Measurements from ENCODE around the gene PPM1H.

Gene PPM1H

DNA sequence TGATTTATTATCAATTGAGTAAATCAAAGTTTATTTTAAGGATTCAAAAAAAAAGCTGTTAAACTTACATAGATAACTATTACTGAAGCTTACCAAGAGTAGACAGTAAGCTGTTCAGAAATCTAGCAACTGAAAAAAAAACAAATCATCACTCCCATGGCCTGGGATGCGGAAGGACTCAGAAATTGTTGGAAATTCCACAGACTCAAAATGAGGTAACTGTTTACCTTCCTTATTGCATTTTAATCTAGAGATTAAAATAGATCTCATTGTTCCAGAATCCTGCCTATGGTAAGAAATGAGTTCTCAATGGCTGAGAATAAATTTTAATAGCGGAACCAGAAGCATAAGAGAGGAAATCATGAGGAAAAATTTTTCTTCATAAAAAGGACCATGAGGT, 87.2 kb downstream of the PPM1H start:
- TF ChIP-seq, protein P1, sequence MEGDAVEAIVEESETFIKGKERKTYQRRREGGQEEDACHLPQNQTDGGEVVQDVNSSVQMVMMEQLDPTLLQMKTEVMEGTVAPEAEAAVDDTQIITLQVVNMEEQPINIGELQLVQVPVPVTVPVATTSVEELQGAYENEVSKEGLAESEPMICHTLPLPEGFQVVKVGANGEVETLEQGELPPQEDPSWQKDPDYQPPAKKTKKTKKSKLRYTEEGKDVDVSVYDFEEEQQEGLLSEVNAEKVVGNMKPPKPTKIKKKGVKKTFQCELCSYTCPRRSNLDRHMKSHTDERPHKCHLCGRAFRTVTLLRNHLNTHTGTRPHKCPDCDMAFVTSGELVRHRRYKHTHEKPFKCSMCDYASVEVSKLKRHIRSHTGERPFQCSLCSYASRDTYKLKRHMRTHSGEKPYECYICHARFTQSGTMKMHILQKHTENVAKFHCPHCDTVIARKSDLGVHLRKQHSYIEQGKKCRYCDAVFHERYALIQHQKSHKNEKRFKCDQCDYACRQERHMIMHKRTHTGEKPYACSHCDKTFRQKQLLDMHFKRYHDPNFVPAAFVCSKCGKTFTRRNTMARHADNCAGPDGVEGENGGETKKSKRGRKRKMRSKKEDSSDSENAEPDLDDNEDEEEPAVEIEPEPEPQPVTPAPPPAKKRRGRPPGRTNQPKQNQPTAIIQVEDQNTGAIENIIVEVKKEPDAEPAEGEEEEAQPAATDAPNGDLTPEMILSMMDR (IDR thresholded peaks at IDR 0.05; ENCODE audit: borderline replicate concordance, insufficient read depth, low read depth, low read length): no peak
- no peak overlapping the region for H3K4me3 ChIP-seq (ENCODE audit: low read depth, low read length)

DNA sequence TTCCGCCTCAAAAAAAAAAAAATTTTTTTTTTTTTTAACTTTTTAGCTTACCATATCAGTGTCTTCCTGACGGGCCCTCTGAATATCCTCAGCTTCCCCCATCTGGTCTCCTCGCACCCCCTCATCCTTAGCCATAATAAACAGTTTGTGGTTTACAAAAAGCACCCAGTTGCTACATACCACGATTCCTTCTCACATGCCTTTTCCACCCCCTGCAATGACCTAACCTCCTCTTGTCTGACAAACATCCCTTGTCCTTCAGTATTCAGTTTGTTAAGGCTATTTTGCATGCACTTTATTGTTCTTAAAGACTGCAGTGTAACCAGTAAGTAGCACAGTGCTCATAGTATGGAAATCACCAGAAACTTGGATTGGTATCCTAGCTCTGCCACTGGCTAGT, 88.5 kb downstream of the PPM1H start:
- no peak overlapping the region for H3K4me3 ChIP-seq (ENCODE audit: low read depth, low read length)
- TF ChIP-seq, protein P1 (IDR thresholded peaks at IDR 0.05; ENCODE audit: borderline replicate concordance, insufficient read depth, low read depth, low read length): no peak

DNA sequence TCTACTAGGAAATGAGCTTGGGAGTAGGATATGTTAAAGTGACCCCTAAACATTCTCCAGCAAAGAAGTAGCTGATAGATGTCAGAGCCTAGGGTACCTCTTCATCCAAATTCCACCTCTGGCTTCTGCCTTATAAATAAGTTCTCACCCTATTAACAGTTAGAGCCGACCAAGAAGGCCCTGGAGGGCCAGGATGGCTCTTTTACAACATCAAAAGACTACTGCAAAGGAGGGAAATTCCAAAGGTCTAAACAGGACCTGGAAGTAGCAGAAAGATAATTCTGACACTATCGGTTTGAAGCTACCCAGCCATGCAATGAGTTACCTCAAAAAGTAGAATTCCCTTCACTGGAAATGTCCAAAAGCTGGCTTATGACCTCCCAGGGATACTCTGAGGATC, 90.0 kb downstream of the PPM1H start:
- H3K4me3 ChIP-seq (ENCODE audit: low read depth, low read length): no peak overlapping the region
- TF ChIP-seq, protein P1 (IDR thresholded peaks at IDR 0.05; ENCODE audit: borderline replicate concordance, insufficient read depth, low read depth, low read length): no peak

GRCh38 chr12:62843716-62844115, 91.2 kb downstream of the PPM1H start:
- TF ChIP-seq, protein P1 (IDR thresholded peaks at IDR 0.05; ENCODE audit: borderline replicate concordance, insufficient read depth, low read depth, low read length): no peak
- H3K4me3 ChIP-seq (ENCODE audit: low read depth, low read length): no peak overlapping the region

- TF ChIP-seq, protein P1 (IDR thresholded peaks at IDR 0.05; ENCODE audit: borderline replicate concordance, insufficient read depth, low read depth, low read length): no peak
- H3K4me3 ChIP-seq (ENCODE audit: low read depth, low read length): no peak overlapping the region
Measured at GRCh38 chr12:62841846-62842245, 93.1 kb downstream of the PPM1H start.

DNA sequence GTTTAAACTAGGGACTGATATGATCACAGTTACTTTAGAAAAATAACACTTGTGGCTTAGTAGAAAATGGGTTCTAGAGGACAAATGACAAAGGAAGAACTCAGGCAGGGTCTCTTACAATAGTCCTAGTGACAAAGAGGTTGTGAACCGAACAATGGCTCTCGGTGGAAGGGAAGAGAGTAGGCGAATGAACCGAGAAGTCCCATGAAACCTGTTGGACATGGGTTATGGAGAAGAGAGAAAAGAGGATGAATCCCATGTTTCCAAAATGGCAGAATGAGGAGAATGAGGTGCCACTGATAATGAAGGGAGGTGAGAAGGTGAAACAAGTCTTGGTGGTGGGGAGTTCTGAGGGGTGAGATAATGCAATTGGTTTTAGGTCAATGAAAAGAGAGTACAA, 94.1 kb downstream of the PPM1H start:
- H3K4me3 ChIP-seq (ENCODE audit: low read depth, low read length): no peak overlapping the region
- TF ChIP-seq, protein P1 (IDR thresholded peaks at IDR 0.05; ENCODE audit: borderline replicate concordance, insufficient read depth, low read depth, low read length): no peak

DNA sequence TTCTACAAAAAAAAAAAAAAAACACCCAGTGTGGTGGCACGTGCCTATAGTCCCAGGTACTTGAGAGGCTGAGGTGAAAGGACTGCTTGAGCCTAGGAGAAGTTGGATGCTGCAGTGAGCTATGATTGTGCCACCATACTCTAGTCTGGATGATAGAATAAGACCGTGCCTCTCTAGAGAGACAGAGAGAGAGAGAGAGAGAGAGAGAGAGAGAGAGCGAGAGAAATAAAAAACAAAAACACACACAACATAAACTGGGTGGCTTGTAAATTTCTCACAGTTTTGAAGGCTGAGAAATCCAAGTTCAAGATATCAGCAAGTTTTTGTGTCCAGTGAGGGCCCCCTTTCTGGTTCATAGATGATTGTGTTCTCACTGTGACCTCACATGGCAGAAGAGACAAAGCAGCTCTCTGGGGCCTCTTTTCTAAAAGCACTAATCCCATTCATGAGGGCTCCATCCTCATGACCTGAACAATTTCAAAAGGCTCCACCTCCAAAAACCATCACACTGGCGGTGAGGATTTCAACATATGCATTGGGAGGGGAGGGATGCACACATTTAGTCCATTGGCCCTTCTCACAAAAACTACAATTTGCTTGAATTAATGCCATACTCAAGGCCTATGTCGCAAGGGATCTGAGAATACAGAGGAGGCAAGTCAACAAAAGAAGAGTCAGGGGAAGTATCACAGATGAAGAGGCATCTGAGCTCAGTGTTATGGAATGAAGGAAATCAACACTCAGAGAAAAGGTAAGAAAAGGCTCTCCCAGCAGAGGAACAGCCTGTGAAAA, 94.9 kb downstream of the PPM1H start:
- TF ChIP-seq, protein P1 (IDR thresholded peaks at IDR 0.05; ENCODE audit: borderline replicate concordance, insufficient read depth, low read depth, low read length): no peak
- no peak overlapping the region for H3K4me3 ChIP-seq (ENCODE audit: low read depth, low read length)

Data from GM12875 (cell line).